DOHH2 (cell line): ENCODE results near the gene CERS5.
"Not testable (repeated sequence)": the region's sequence is repeated elsewhere in the genome, so short reads cannot be mapped to it uniquely, and the experiment has no call there.

ENCODE experiments used
- H3F3A ChIP-seq: fragments of 200-600 bp; sonication (generic), shearing (Covaris generic); 2 replicates; pipeline ENCODE4 v1.6.0; 2016; ENCODE audit warnings: antibody characterized with exemption, mild to moderate bottlenecking; ENCODE audit not compliant: control insufficient read depth, insufficient read depth
- H3K27ac ChIP-seq: fragments of 200-600 bp; sonication (generic); 2 replicates; pipeline ENCODE4 v1.5.1; 2014; ENCODE audit warnings: low read depth, mild to moderate bottlenecking, low read length, moderate library complexity
- H3K27me3 ChIP-seq: fragments of 200-600 bp; sonication (generic); 2 replicates; pipeline ENCODE4 v1.6.1; 2014; ENCODE audit warnings: mild to moderate bottlenecking, low read length, mixed read lengths; ENCODE audit not compliant: control insufficient read depth
- H3K36me3 ChIP-seq: fragments of 200-600 bp; sonication (generic); 2 replicates; pipeline ENCODE4 v1.6.1; 2014; ENCODE audit warnings: mild to moderate bottlenecking, low read length, moderate library complexity, mixed read lengths; ENCODE audit not compliant: control insufficient read depth
- H3K4me1 ChIP-seq: fragments of 200-600 bp; sonication (generic); 2 replicates; pipeline ENCODE4 v1.6.1; 2014; ENCODE audit warnings: mild to moderate bottlenecking, low read length, mixed read lengths; ENCODE audit not compliant: control insufficient read depth
- H3K4me2 ChIP-seq: fragments of 200-600 bp; sonication (generic); 2 replicates; pipeline ENCODE4 v1.6.0; 2014; ENCODE audit warnings: mild to moderate bottlenecking, low read length, moderate library complexity
- H3K4me3 ChIP-seq: fragments of 200-600 bp; sonication (generic); 2 replicates; pipeline ENCODE4 v1.5.1; 2014; ENCODE audit warnings: mild to moderate bottlenecking, low read length, mixed read lengths
- H3K79me2 ChIP-seq: fragments of 200-600 bp; sonication (generic); 2 replicates; pipeline ENCODE4 v1.6.1; 2014; ENCODE audit warnings: mild to moderate bottlenecking, low read length, mixed read lengths; ENCODE audit not compliant: control insufficient read depth
- H3K9me2 ChIP-seq: fragments of 200-600 bp; sonication (generic); replicated peaks from 2 replicates; pipeline ENCODE4 v1.6.1; 2014; ENCODE audit warnings: mild to moderate bottlenecking, low read length, mixed read lengths; ENCODE audit not compliant: control insufficient read depth
- H3K9me3 ChIP-seq: fragments of 200-600 bp; sonication (generic); 2 replicates; pipeline ENCODE4 v1.6.1; 2014; ENCODE audit warnings: antibody characterized with exemption, low read length, mixed read lengths; ENCODE audit not compliant: control insufficient read depth, insufficient read depth
- H4K20me1 ChIP-seq: fragments of 200-600 bp; sonication (generic); 2 replicates; pipeline ENCODE4 v1.6.0; 2014; ENCODE audit warnings: low read depth, mild to moderate bottlenecking, antibody characterized with exemption, low read length, moderate library complexity; ENCODE audit not compliant: control insufficient read depth, insufficient read depth
- EZH2phosphoT487 ChIP-seq: fragments of 200-600 bp; sonication (generic); IDR thresholded peaks from 2 replicates; pipeline ENCODE4 v1.6.1; 2017; ENCODE audit warnings: borderline replicate concordance, mild to moderate bottlenecking, antibody characterized with exemption, low read length, moderate library complexity, mixed read lengths
- TF ChIP-seq, protein P1 (sequence below): fragments of 200-600 bp; sonication (generic); IDR thresholded peaks from one replicate; pipeline ENCODE4 v1.5.1; 2014; ENCODE audit warnings: antibody characterized with exemption, mild to moderate bottlenecking, low read depth, low read length; ENCODE audit not compliant: poor library complexity, severe bottlenecking

CERS5 gene

DNA sequence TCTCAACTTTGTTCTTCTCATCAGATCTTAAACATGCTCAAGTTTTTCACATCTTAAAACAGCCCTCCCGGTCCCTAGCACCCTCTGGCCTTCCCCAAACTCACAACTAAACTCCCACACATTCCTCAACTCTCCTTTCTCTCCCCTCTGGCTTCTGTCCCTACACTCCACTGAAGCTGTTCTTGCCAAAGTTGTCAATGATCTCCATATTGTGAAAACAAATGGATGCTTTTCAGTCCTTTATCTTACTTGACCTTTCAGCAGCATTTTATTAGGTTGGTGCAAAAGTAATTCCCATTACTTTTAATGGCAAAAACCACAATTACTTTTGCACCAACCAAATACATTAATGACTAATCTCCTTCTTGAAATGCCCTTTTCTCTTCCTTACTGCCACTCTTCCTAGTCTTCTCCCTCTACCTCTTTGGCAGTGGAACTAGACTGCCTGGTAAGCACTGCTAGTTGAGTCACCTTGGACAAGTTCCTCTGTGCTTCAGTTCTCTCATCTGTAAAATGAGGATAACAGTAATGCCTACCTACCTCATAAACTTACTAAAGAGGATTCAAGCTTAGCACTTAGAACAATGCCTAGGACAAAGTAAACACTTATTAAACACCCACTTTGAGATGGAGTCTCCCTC, 16.0 kb downstream of the CERS5 start:
- Histone ChIP-seq H3F3A (no peaks in the 10 kb centered on the region), H3K36me3 (no peaks in the 10 kb centered on the region), H3K4me2 (no peak overlapping the region), H3K4me3 (no peak overlapping the region), H3K79me2 (peaks cover 20% of the 10 kb centered on the region), H3K9me3 (no peaks in the 10 kb centered on the region), H3K27ac (no peak overlapping the region), H3K4me1 (no peaks in the 10 kb centered on the region), H4K20me1 (no peaks in the 10 kb centered on the region), H3K9me2 (no peaks in the 10 kb centered on the region), H3K27me3 (no peaks in the 10 kb centered on the region)
- TF ChIP-seq, protein P1, sequence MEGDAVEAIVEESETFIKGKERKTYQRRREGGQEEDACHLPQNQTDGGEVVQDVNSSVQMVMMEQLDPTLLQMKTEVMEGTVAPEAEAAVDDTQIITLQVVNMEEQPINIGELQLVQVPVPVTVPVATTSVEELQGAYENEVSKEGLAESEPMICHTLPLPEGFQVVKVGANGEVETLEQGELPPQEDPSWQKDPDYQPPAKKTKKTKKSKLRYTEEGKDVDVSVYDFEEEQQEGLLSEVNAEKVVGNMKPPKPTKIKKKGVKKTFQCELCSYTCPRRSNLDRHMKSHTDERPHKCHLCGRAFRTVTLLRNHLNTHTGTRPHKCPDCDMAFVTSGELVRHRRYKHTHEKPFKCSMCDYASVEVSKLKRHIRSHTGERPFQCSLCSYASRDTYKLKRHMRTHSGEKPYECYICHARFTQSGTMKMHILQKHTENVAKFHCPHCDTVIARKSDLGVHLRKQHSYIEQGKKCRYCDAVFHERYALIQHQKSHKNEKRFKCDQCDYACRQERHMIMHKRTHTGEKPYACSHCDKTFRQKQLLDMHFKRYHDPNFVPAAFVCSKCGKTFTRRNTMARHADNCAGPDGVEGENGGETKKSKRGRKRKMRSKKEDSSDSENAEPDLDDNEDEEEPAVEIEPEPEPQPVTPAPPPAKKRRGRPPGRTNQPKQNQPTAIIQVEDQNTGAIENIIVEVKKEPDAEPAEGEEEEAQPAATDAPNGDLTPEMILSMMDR, result no peak
- TF ChIP-seq EZH2phosphoT487, result no peak

DNA sequence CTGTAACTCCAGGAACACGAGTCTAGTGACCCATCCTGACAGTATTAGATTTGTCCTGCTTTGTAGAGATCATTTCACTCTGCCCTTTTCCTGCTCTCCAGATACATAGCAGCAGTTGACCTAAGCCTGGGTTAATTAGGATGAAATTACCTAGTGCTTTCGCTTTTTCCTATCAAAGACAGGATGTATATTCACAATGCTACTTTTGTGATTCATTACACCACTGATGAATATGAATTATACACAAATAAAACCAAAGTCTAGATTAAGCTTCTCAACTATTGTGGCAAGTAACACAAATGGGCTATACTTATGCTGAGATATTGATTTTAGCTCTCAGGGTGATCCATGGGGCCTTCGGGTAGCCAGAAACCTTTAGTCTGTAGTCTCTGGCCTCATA, 17.9 kb downstream of the CERS5 start:
- H4K20me1 ChIP-seq, result no peaks in the 10 kb centered on the region
- no peaks in the 10 kb centered on the region for H3K36me3 ChIP-seq
- no peak overlapping the region for H3K4me2 ChIP-seq
- no peaks in the 10 kb centered on the region for H3K4me1 ChIP-seq
- H3F3A ChIP-seq, result no peaks in the 10 kb centered on the region
- H3K79me2 ChIP-seq, result peaks cover 17% of the 10 kb centered on the region
- H3K9me3 ChIP-seq, result no peaks in the 10 kb centered on the region
- H3K27me3 ChIP-seq, result no peaks in the 10 kb centered on the region
- H3K27ac ChIP-seq, result no peak overlapping the region
- TF ChIP-seq EZH2phosphoT487, result no peak
- TF ChIP-seq, protein P1, result no peak
- H3K9me2 ChIP-seq, result no peaks in the 10 kb centered on the region
- H3K4me3 ChIP-seq, result no peak overlapping the region

- not testable (repeated sequence) for H3K9me2 ChIP-seq, H3K9me3 ChIP-seq, H3K4me2 ChIP-seq, H3K36me3 ChIP-seq, H3K27me3 ChIP-seq, H4K20me1 ChIP-seq, H3F3A ChIP-seq, H3K4me3 ChIP-seq, H3K27ac ChIP-seq, H3K4me1 ChIP-seq
- peaks cover 12% of the 10 kb centered on the region for H3K79me2 ChIP-seq
These were observed 19.2 kb downstream of the CERS5 start for GRCh38 chr12:50148011-50148410.

GRCh38 chr12:50147281-50147680, 19.9 kb downstream of the CERS5 start:
- Histone ChIP-seq H3K9me3 (no peaks in the 10 kb centered on the region), H3K9me2 (no peaks in the 10 kb centered on the region), H3K27me3 (no peaks in the 10 kb centered on the region), H3K4me1 (no peaks in the 10 kb centered on the region), H4K20me1 (no peaks in the 10 kb centered on the region), H3K27ac (no peak overlapping the region), H3F3A (no peaks in the 10 kb centered on the region), H3K4me3 (no peak overlapping the region), H3K4me2 (no peak overlapping the region), H3K79me2 (peaks cover 10% of the 10 kb centered on the region), H3K36me3 (peaks cover 3% of the 10 kb centered on the region; the same call in 1 of the 2 replicates)
- TF ChIP-seq EZH2phosphoT487, result no peak
- TF ChIP-seq, protein P1, result no peak
